Peyer's patch (tissue), 4 donors: Measurements from ENCODE around the gene GFM2. TPM values are rescaled to one million over a fixed set of nuclear protein-coding genes. Genes with fewer than 3 reads are reported as not detected.
A peak's percentile ranks its signal among the peaks of the same experiment; 100 is the strongest.
"Not testable (repeated sequence)": the region's sequence is repeated elsewhere in the genome, so short reads cannot be mapped to it uniquely, and the experiment has no call there.

ENCODE experiments used
- DNase-seq, 3 donors: peaks; one replicate each; pipeline ENCODE4 v3.0.0-alpha.2; 2017 to 2019
- H3K27ac ChIP-seq, 4 donors: fragments of 200-600 bp; sonication (generic); one replicate each; pipeline ENCODE4 v1.5.1; 2016 to 2019
- H3K27me3 ChIP-seq, 2 donors: fragments of 200-600 bp; sonication (generic); one replicate each; pipeline ENCODE4 v1.5.1; 2019
- H3K36me3 ChIP-seq, 3 donors: fragments of 200-600 bp; sonication (generic); one replicate each; pipeline ENCODE4 v1.5.1; 2016 to 2019
- H3K4me1 ChIP-seq, 4 donors: fragments of 200-600 bp; sonication (generic); one replicate each; pipeline ENCODE4 v1.5.1; 2016 to 2019
- H3K4me3 ChIP-seq, 4 donors: fragments of 200-600 bp; sonication (generic); 1 replicate in 3 of 4; 2 replicates in 1 of 4; pipeline ENCODE4 v1.5.1; 2016 to 2019; ENCODE audit warnings: mild to moderate bottlenecking in 1 of 4
- H3K9me3 ChIP-seq, 4 donors: fragments of 200-600 bp; sonication (generic); one replicate each; pipeline ENCODE4 v1.5.1; 2016 to 2019; ENCODE audit warnings: mild to moderate bottlenecking in 1 of 4
- POLR2A ChIP-seq, 2 donors: fragments of 450-650 bp; IDR thresholded peaks; one replicate each; pipeline ENCODE4 v1.5.1; 2017; ENCODE audit warnings: antibody characterized with exemption in 2 of 2, mild to moderate bottlenecking in 2 of 2, moderate library complexity in 2 of 2
- small RNA-seq, 2 donors: library from RNA; depleted of rRNA; stranded (forward); fragments of <200 nt; gene quantifications; one replicate each; pipeline ENCODE3, GENCODE V24; 2016
- total RNA-seq, 4 donors: library from RNA; depleted of rRNA; stranded (reverse); fragments of >200 nt; gene quantifications; one replicate each; pipeline ENCODE4 v1.1.0, GENCODE V29; 2016
- TF ChIP-seq, protein P1 (sequence below), 6 experiments: fragments of 450-650 bp in 4 of 6; fragments of 200-600 bp in 2 of 6; sonication (generic) in 1 of 6; IDR thresholded peaks; one replicate each; pipeline ENCODE4 v1.5.1; 2017 to 2019; ENCODE audit warnings: antibody characterized with exemption in 6 of 6, mild to moderate bottlenecking in 3 of 6, moderate library complexity in 1 of 6

The GFM2 gene
- total RNA-seq, 4 donors from 2014 or later = 21.4 to 45.3 (median 29.2) TPM

DNA sequence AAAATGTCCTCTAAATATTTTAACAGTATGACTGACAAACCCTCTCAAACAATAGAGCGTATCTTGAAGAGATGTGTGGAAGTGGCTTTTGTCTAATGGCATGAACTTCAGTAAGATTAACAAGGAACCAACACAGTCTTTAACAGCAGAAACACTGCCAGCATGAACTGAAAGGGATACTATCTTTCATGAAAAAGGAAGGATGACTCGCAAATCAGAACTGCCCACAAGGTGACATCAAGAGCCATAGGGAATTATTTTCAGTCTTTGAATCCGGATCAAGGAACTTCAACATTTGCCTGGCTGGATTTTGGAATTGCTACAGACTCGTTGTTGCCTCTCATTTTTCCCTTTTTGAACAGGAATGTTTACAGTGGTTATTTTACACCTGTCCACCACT is 87.0 kb downstream of the GFM2 start:
- Histone ChIP-seq H3K36me3 (no peaks in the 10 kb centered on the region), H3K27ac (no peak overlapping the region), H3K27me3 (no peaks in the 10 kb centered on the region), H3K4me3 (no peak overlapping the region), H3K9me3 (no peaks in the 10 kb centered on the region), H3K4me1 (no peaks in the 10 kb centered on the region)
- no peak for DNase-seq
- TF ChIP-seq POLR2A (IDR thresholded peaks at IDR 0.05) = no peak
- TF ChIP-seq, protein P1, sequence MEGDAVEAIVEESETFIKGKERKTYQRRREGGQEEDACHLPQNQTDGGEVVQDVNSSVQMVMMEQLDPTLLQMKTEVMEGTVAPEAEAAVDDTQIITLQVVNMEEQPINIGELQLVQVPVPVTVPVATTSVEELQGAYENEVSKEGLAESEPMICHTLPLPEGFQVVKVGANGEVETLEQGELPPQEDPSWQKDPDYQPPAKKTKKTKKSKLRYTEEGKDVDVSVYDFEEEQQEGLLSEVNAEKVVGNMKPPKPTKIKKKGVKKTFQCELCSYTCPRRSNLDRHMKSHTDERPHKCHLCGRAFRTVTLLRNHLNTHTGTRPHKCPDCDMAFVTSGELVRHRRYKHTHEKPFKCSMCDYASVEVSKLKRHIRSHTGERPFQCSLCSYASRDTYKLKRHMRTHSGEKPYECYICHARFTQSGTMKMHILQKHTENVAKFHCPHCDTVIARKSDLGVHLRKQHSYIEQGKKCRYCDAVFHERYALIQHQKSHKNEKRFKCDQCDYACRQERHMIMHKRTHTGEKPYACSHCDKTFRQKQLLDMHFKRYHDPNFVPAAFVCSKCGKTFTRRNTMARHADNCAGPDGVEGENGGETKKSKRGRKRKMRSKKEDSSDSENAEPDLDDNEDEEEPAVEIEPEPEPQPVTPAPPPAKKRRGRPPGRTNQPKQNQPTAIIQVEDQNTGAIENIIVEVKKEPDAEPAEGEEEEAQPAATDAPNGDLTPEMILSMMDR (IDR thresholded peaks at IDR 0.05) = no peak

DNA sequence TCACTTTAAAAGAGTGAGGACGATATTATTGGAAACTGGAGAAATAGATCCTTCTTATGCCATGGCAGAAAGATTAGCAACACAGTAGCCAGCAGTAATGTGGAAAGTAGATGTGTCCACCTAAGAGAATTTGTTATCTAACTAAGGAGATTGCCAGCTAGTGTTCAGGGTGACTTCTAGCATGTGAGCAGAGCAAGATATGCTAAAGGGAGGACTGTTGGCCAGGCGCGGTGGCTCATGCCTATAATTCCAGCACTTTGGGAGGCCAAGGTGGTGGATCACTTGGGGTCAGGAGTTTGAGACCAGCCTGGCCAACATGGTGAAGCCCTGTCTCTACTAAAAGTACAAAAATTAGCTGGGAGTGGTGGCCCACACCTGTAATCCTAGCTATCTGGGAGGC is 87.6 kb downstream of the GFM2 start:
- not testable (repeated sequence) for H3K9me3 ChIP-seq, H3K27me3 ChIP-seq, DNase-seq, H3K36me3 ChIP-seq, H3K4me3 ChIP-seq, H3K4me1 ChIP-seq, H3K27ac ChIP-seq

- H3K4me1 ChIP-seq, DNase-seq, H3K27me3 ChIP-seq, H3K36me3 ChIP-seq, H3K27ac ChIP-seq, H3K9me3 ChIP-seq, H3K4me3 ChIP-seq: not testable (repeated sequence)
Measured at GRCh38 chr5:74678123-74678522, 88.8 kb downstream of the GFM2 start.

- not testable (repeated sequence) for H3K9me3 ChIP-seq, H3K27ac ChIP-seq, H3K4me1 ChIP-seq, H3K36me3 ChIP-seq, H3K27me3 ChIP-seq, H3K4me3 ChIP-seq, DNase-seq
Measured at GRCh38 chr5:74676466-74676865, 90.5 kb downstream of the GFM2 start.

- no peak for TF ChIP-seq POLR2A (IDR thresholded peaks at IDR 0.05)
- TF ChIP-seq, protein P1 (IDR thresholded peaks at IDR 0.05) = peak in 4 of 6 experiments; percentile 29 to 47 (median 43)
- Histone ChIP-seq H3K4me3 (peak overlapping the region in 2 of 4 donors; percentile 4 to 5), H3K27ac (no peak overlapping the region), H3K9me3 (no peaks in the 10 kb centered on the region), H3K36me3 (no peaks in the 10 kb centered on the region), H3K4me1 (peaks cover 0 to 3% (median 0%) of the 10 kb centered on the region in 4 donors), H3K27me3 (no peaks in the 10 kb centered on the region)
- DNase-seq = no peak
Measured at GRCh38 chr5:74673011-74673790, 93.7 kb downstream of the GFM2 start.

DNA sequence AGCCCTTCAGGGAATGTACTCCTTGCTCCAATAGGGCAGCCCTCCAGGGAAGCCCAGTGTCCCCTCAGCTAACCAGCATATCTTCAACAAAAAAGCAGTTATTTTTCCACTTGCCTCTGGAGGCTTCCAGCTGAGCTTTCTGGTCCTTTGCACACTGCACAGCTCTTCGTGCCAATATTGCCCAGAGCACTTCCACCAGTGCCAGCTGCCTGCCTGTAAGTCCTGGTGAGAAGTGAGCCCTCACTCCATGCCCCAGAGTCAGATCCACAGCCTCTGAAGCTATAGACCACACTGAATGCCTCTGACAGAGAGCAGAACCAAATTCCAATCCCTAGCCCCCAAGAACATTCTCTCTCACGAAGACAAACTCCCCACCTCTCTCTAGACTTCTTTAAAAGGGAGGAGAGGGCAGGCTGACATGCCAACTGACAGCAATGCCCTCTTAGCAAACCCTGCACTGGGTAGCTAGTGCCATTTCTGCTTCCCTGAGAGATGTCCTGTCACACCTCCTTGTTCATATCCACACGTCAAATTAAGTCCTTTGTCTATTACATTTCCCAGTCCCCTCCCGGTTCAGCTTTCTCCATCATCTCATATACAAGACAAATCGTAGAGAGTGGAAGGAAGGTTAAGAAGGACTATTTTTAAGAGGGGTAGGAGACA is 94.6 kb downstream of the GFM2 start:
- no peaks in the 10 kb centered on the region for H3K36me3 ChIP-seq
- no peak overlapping the region for H3K4me3 ChIP-seq
- no peak for DNase-seq
- TF ChIP-seq POLR2A (IDR thresholded peaks at IDR 0.05) = no peak
- TF ChIP-seq, protein P1 (IDR thresholded peaks at IDR 0.05) = no peak
- H3K27me3 ChIP-seq = no peaks in the 10 kb centered on the region
- H3K27ac ChIP-seq = no peak overlapping the region
- H3K9me3 ChIP-seq = no peaks in the 10 kb centered on the region
- H3K4me1 ChIP-seq = peaks cover 0 to 3% (median 0%) of the 10 kb centered on the region in 4 donors

Small RNA genes lying within 50 kb of the gene (small RNA-seq; reads per million reads assigned to genes)
- gene RNU6-658P = 0 reads per million in 2 donors

Other genes with a start within 250 kb of the GFM2 start
- gene ENC1, start 126.4 kb downstream of the GFM2 start, total RNA-seq = 100 to 1,000 TPM in 1 of 4 donors, 10 to 100 TPM in 3; 28.7 to 123 (median 40.0) TPM
- 100 to 1,000 TPM in 3 of 4 donors, 10 to 100 TPM in 1; 99.0 to 143 (median 125) TPM for gene HEXB, start 81.9 kb downstream of the GFM2 start, total RNA-seq
- gene NSA2, start 132 bp upstream of the GFM2 start, total RNA-seq = 10 to 100 TPM; 26.1 to 78.4 (median 40.1) TPM
- 1 to 10 TPM; 1.7 to 6.0 (median 2.9) TPM for gene FAM169A, start 99.3 kb upstream of the GFM2 start, total RNA-seq